ENCODE measurements around the gene CDK15. TPM values are rescaled to one million over a fixed set of nuclear protein-coding genes. Genes with fewer than 3 reads are reported as not detected.

Gene CDK15
- total RNA-seq, 1 experiment from 2014 or later, result not detected

DNA sequence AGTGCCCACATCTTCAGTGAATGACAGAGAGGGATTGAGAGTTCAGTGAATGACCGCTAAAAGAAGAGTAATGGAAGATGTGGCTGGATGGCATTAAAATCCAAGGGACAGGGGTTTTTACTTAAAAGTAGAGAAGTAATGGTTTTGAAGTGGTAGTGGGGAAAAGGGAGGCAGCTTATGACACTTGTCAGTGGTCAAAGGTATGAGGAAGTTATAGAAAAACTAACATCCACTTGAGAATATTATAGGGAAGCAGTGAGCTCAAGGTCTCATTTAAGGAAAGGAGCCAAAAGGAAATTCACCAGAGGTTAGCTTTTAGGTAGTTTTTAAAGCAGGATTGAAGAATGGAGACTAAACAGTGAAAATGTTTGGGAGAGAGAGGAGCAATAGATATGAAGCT lies 24.3 kb downstream of the CDK15 start:
- H2AFZ ChIP-seq (ENCODE audit: low read depth, low read length, poor library complexity, severe bottlenecking), result no peak overlapping the region

More for the DNA sequence above, 24.3 kb downstream of the CDK15 start:
- H3K9ac ChIP-seq (ENCODE audit: low read length), result no peak overlapping the region
- H3K9me3 ChIP-seq (ENCODE audit: control insufficient read depth in 1 of 2, insufficient read depth in 1 of 2, low read depth in 1 of 2, low read length in 2 of 2), result no peaks in the 10 kb centered on the region
- no peak for DNase-seq (ENCODE audit: low read depth, low spot score)
- no peaks in the 10 kb centered on the region for H3K27me3 ChIP-seq (ENCODE audit: insufficient read depth, low read length)
- peaks cover 0 to 5% of the 10 kb centered on the region in 2 experiments; a peak in 1 of 4 replicates for H3K4me1 ChIP-seq (ENCODE audit: control insufficient read depth in 1 of 2, insufficient read depth in 2 of 2, low read length in 2 of 2)
- BruUV-seq (replicated peaks), result no TSS peak
- TF ChIP-seq RAD21 (IDR thresholded peaks at IDR 0.05; ENCODE audit: low read depth) (no peak), SIN3A (IDR thresholded peaks at IDR 0.05; ENCODE audit: low read depth) (no peak), SP1 (IDR thresholded peaks at IDR 0.05; ENCODE audit: low read depth) (no peak), SRF (IDR thresholded peaks at IDR 0.05; ENCODE audit: low read depth) (no peak), TCF7L2 (IDR thresholded peaks at IDR 0.05; ENCODE audit: borderline replicate concordance, extremely low read depth, insufficient read depth, insufficient read length) (no peak), EZH2 (IDR thresholded peaks at IDR 0.05) (no peak), POLR2A (IDR thresholded peaks at IDR 0.05; ENCODE audit: borderline replicate concordance, extremely low read depth, insufficient read depth, insufficient read length) (no peak), ZNF274 (IDR thresholded peaks at IDR 0.05; ENCODE audit: low read depth, low read length) (no peak), CBX3 (IDR thresholded peaks at IDR 0.05; ENCODE audit: low read depth) (no peak), CEBPB (IDR thresholded peaks at IDR 0.05; ENCODE audit: low read depth) (no peak), ZFX (IDR thresholded peaks at IDR 0.05) (no peak), ELF1 (IDR thresholded peaks at IDR 0.05; ENCODE audit: borderline replicate concordance, low read depth) (no peak), YY1 (IDR thresholded peaks at IDR 0.05; ENCODE audit: extremely low read depth, insufficient replicate concordance, low read depth, low read length) (no peak)
- TF ChIP-seq, protein P1, sequence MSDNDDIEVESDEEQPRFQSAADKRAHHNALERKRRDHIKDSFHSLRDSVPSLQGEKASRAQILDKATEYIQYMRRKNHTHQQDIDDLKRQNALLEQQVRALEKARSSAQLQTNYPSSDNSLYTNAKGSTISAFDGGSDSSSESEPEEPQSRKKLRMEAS (IDR thresholded peaks at IDR 0.05), result no peak
- TF ChIP-seq, protein P2, sequence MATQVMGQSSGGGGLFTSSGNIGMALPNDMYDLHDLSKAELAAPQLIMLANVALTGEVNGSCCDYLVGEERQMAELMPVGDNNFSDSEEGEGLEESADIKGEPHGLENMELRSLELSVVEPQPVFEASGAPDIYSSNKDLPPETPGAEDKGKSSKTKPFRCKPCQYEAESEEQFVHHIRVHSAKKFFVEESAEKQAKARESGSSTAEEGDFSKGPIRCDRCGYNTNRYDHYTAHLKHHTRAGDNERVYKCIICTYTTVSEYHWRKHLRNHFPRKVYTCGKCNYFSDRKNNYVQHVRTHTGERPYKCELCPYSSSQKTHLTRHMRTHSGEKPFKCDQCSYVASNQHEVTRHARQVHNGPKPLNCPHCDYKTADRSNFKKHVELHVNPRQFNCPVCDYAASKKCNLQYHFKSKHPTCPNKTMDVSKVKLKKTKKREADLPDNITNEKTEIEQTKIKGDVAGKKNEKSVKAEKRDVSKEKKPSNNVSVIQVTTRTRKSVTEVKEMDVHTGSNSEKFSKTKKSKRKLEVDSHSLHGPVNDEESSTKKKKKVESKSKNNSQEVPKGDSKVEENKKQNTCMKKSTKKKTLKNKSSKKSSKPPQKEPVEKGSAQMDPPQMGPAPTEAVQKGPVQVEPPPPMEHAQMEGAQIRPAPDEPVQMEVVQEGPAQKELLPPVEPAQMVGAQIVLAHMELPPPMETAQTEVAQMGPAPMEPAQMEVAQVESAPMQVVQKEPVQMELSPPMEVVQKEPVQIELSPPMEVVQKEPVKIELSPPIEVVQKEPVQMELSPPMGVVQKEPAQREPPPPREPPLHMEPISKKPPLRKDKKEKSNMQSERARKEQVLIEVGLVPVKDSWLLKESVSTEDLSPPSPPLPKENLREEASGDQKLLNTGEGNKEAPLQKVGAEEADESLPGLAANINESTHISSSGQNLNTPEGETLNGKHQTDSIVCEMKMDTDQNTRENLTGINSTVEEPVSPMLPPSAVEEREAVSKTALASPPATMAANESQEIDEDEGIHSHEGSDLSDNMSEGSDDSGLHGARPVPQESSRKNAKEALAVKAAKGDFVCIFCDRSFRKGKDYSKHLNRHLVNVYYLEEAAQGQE (IDR thresholded peaks at IDR 0.05; ENCODE audit: low read depth), result no peak
- TF ChIP-seq, protein P3, sequence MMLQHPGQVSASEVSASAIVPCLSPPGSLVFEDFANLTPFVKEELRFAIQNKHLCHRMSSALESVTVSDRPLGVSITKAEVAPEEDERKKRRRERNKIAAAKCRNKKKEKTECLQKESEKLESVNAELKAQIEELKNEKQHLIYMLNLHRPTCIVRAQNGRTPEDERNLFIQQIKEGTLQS (IDR thresholded peaks at IDR 0.05), result no peak
- TF ChIP-seq, protein P4, sequence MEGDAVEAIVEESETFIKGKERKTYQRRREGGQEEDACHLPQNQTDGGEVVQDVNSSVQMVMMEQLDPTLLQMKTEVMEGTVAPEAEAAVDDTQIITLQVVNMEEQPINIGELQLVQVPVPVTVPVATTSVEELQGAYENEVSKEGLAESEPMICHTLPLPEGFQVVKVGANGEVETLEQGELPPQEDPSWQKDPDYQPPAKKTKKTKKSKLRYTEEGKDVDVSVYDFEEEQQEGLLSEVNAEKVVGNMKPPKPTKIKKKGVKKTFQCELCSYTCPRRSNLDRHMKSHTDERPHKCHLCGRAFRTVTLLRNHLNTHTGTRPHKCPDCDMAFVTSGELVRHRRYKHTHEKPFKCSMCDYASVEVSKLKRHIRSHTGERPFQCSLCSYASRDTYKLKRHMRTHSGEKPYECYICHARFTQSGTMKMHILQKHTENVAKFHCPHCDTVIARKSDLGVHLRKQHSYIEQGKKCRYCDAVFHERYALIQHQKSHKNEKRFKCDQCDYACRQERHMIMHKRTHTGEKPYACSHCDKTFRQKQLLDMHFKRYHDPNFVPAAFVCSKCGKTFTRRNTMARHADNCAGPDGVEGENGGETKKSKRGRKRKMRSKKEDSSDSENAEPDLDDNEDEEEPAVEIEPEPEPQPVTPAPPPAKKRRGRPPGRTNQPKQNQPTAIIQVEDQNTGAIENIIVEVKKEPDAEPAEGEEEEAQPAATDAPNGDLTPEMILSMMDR (IDR thresholded peaks at IDR 0.05 in 2 of 3, conservative IDR thresholded peaks at IDR 0.05 in 1 of 3; ENCODE audit: borderline replicate concordance in 1 of 3, insufficient read depth in 1 of 3, low read depth in 2 of 3, low read length in 2 of 3), result no peak
- no peaks in the 10 kb centered on the region for H3K9me2 ChIP-seq (ENCODE audit: insufficient read depth)
- H3K79me2 ChIP-seq (ENCODE audit: insufficient read depth, low read length), result no peaks in the 10 kb centered on the region
- POLR2A ChIA-PET, result no interaction called here
- ATAC-seq, result no peak
- no peaks in the 10 kb centered on the region for H4K20me1 ChIP-seq (ENCODE audit: insufficient read depth)
- no peak overlapping the region for H3K4me3 ChIP-seq (replicated peaks in 1 of 2; ENCODE audit: low read depth in 1 of 2, low read length in 2 of 2)
- H3K36me3 ChIP-seq (ENCODE audit: control insufficient read depth in 1 of 2, insufficient read depth in 2 of 2, low read length in 2 of 2), result no peaks in the 10 kb centered on the region
- no peak overlapping the region for H3K4me2 ChIP-seq (ENCODE audit: low read length)
- RAD21 ChIA-PET (ENCODE audit: low non-redundant PET in 1 of 2, low total read pairs in 2 of 2, uncharacterized antibody in 2 of 2, unreplicated experiment in 2 of 2), result no interaction called here
- intact Hi-C loops (cut with micrococcal nuclease), result no loop called here
- H3K27ac ChIP-seq (ENCODE audit: low read depth, low read length), result no peak overlapping the region
- CTCF ChIA-PET, result no interaction called here

Measured in HCT116 (cell line).